Endothelial cell of umbilical vein (primary cell): ENCODE results near the gene CLCNKA. TPM values are rescaled to one million over a fixed set of nuclear protein-coding genes. Genes with fewer than 3 reads are reported as not detected.

Source experiments
- polyA plus RNA-seq, 4 experiments: library from polyadenylated mRNA; depleted of rRNA in 3 of 4; stranded (reverse) in 3 of 4; unstranded in 1 of 4; fragments of >200 nt; gene quantifications; 2 replicates each; pipeline versions ENCODE4 v1.2.1 to v1.2.3, GENCODE V29; 2011 to 2012; ENCODE audit warnings: missing spikeins in 1 of 4
- small RNA-seq: library from RNA; depleted of rRNA; stranded (forward); fragments of <200 nt; gene quantifications from one replicate; pipeline ENCODE3, GENCODE V24; 2012; ENCODE audit warnings: low replicate concordance, low read depth; ENCODE audit not compliant: insufficient read depth, insufficient read length
- total RNA-seq: library from RNA; stranded (reverse); gene quantifications from 2 replicates; pipeline ENCODE4 v1.2.3, GENCODE V29; 2021

CLCNKA gene
- total and polyA plus RNA-seq, 2 donors (not counting 3 experiments of a cell fraction or from before 2014, with no cell fraction given), result not detected

Small RNA genes lying within 50 kb of the gene (small RNA-seq; reads per million reads assigned to genes)
- gene AL355994.1 (not detected), gene AL355994.5 (not detected)

Other genes starting within 250 kb of the CLCNKA start
- 1.4 and 1.8 TPM in 2 replicates for gene UQCRHL, start 214.4 kb upstream of the CLCNKA start, total RNA-seq
- gene UQCRHL, start 214.4 kb upstream of the CLCNKA start, polyA plus RNA-seq, result 0.64 and 0.92 TPM in 2 replicates
- gene SPEN, start 174.3 kb upstream of the CLCNKA start, total RNA-seq, result 40.3 and 44.4 TPM in 2 replicates
- gene SPEN, start 174.3 kb upstream of the CLCNKA start, polyA plus RNA-seq, result 9.3 and 10.2 TPM in 2 replicates
- gene ZBTB17, start 45.9 kb upstream of the CLCNKA start, total RNA-seq, result 38.5 and 43.9 TPM in 2 replicates
- 72.7 and 76.2 TPM in 2 replicates for gene ZBTB17, start 45.9 kb upstream of the CLCNKA start, polyA plus RNA-seq
- gene SRARP, start 17.8 kb upstream of the CLCNKA start, total RNA-seq, result not detected in 2 replicates
- not detected in 2 replicates for gene SRARP, start 17.8 kb upstream of the CLCNKA start, polyA plus RNA-seq
- gene HSPB7, start 4.0 kb upstream of the CLCNKA start, total RNA-seq, result not detected in 2 replicates
- not detected in 2 replicates for gene HSPB7, start 4.0 kb upstream of the CLCNKA start, polyA plus RNA-seq
- gene CLCNKB, start 21.7 kb downstream of the CLCNKA start, total RNA-seq, result not detected in 2 replicates
- 0.18 and 0.40 TPM in 2 replicates for gene CLCNKB, start 21.7 kb downstream of the CLCNKA start, polyA plus RNA-seq
- 0.44 TPM in 1 of 2 replicates, not detected in the other for gene FAM131C, start 51.6 kb downstream of the CLCNKA start, total RNA-seq
- 0.23 and 0.32 TPM in 2 replicates for gene FAM131C, start 51.6 kb downstream of the CLCNKA start, polyA plus RNA-seq
- gene EPHA2, start 134.0 kb downstream of the CLCNKA start, total RNA-seq, result 125 and 141 TPM in 2 replicates
- 147 and 169 TPM in 2 replicates for gene EPHA2, start 134.0 kb downstream of the CLCNKA start, polyA plus RNA-seq
- 6.2 and 9.2 TPM in 2 replicates for gene ARHGEF19, start 190.6 kb downstream of the CLCNKA start, total RNA-seq
- 8.0 and 8.4 TPM in 2 replicates for gene ARHGEF19, start 190.6 kb downstream of the CLCNKA start, polyA plus RNA-seq
- gene CPLANE2, start 215.1 kb downstream of the CLCNKA start, total RNA-seq, result 3.7 and 3.9 TPM in 2 replicates
- 4.6 and 5.9 TPM in 2 replicates for gene CPLANE2, start 215.1 kb downstream of the CLCNKA start, polyA plus RNA-seq